Liver (tissue), 3 donors: ENCODE results near the gene SYNM.

Source experiments
- CTCF ChIP-seq: fragments of 150-350 bp; IDR thresholded peaks from 2 replicates; pipeline ENCODE4 v1.5.1; 2017; ENCODE audit warnings: improper control_type of control experiment, low read depth, low read length; ENCODE audit not compliant: missing input control
- MAX ChIP-seq: IDR thresholded peaks from 2 replicates; pipeline ENCODE4 v1.6.1; 2016; ENCODE audit warnings: antibody characterized with exemption
- SP1 ChIP-seq: IDR thresholded peaks from 2 replicates; pipeline ENCODE4 v1.6.1; 2018; ENCODE audit warnings: antibody characterized with exemption, mild to moderate bottlenecking
- donor health status: healthy.
- donor health status: healthy.

GRCh38 chr15:99074446-99074845 is 30.4 kb upstream of the SYNM start:
- TF ChIP-seq SP1: no peak
- TF ChIP-seq CTCF: no peak
- TF ChIP-seq MAX: no peak
